Psoas muscle (tissue), 8 donors: ENCODE measurements around the gene SERPINB6. TPM values are rescaled to one million over a fixed set of nuclear protein-coding genes. Genes with fewer than 3 reads are reported as not detected.

Experiments
- ATAC-seq, 4 donors: fragments of 200-7000 bp; cut with Tn5 transposase; one replicate each; pipeline ENCODE4 v1.9.1; 2020; ENCODE audit warnings: moderate library complexity in 3 of 4, mild to moderate bottlenecking in 2 of 4
- DNase-seq, 2 donors: peaks; one replicate each; pipeline ENCODE4 v3.0.0-alpha.2; 2020
- H3K27ac ChIP-seq: fragments of 200-600 bp; one replicate; pipeline ENCODE4 v1.8.0; 2022
- H3K27me3 ChIP-seq, 3 donors: fragments of 200-600 bp in 1 of 3; one replicate each; pipeline versions ENCODE4 v1.6.1 to v1.8.0; 2013 to 2022; ENCODE audit warnings: low read length in 2 of 3, mild to moderate bottlenecking in 2 of 3, moderate library complexity in 1 of 3; ENCODE audit not compliant: insufficient read depth in 3 of 3
- H3K36me3 ChIP-seq, 2 donors: fragments of 200-600 bp in 1 of 2; one replicate each; pipeline versions ENCODE4 v1.6.1 to v1.8.0; 2013 to 2022; ENCODE audit warnings: low read depth in 1 of 2, mild to moderate bottlenecking in 1 of 2, moderate library complexity in 1 of 2; ENCODE audit not compliant: insufficient read depth in 1 of 2
- H3K4me1 ChIP-seq: fragments of 200-600 bp; one replicate; pipeline ENCODE4 v1.8.0; 2022
- H3K4me3 ChIP-seq: fragments of 200-600 bp; one replicate; pipeline ENCODE4 v1.8.0; 2022; ENCODE audit warnings: mild to moderate bottlenecking
- H3K9me3 ChIP-seq: fragments of 200-600 bp; one replicate; pipeline ENCODE4 v1.8.0; 2022
- CTCF ChIP-seq: fragments of 200-600 bp; IDR thresholded peaks from one replicate; pipeline ENCODE4 v1.8.0; 2022; ENCODE audit warnings: antibody characterized with exemption
- WGBS, 3 donors: extraction: QIAGEN DNeasy Blood & Tissue Kit; methylation state at CpG; one replicate each; pipeline versions ENCODE4 v1.1.6 to v1.1.7; 2013; 5-methylcytosine and 5-hydroxymethylcytosine counted together
- intact Hi-C, 2 donors: fragments of 100-400 bp; cut with DNase I; formaldehyde crosslinking; loops; one replicate each; pipeline versions ENCODE4 v1.11.0 to v1.14.2; 2022
- polyA plus RNA-seq, 3 donors: library from polyadenylated mRNA; stranded (reverse); fragments of 200-250 nt; gene quantifications; one replicate each; pipeline ENCODE4 v1.2.3, GENCODE V29; 2013
- total RNA-seq, 4 donors: library from RNA; stranded (reverse); fragmentation: NEBNext Ultra II Directional in 2 of 4; extraction: Animal tissue kit (Norgen Biotek cat#: 25700) in 2 of 4; gene quantifications; one replicate each; pipeline versions ENCODE4 v1.2.1 to v1.2.4, GENCODE V29; 2021 to 2023
- donor health status: healthy with polysubstance abuse.
- donor health status: DM: no; HTN: no; CAD: no; lungs with moderate emphysema.
- donor health status: Bipolar disorder and iron deficiency.
- donor health status: healthy.
- donor health status: DM: yes; HTN: yes; CAD: no.
- donor health status: DM: no; HTN: no; CAD: no.
- donor health status: DM: no; HTN: no; CAD: no.
- donor health status: DM: yes; HTN: yes; CAD: no.

SERPINB6 gene
- total and polyA plus RNA-seq, 7 donors = 92.3 to 239 (median 165) TPM

GRCh38 chr6:2917065-2917464, 54.3 kb downstream of the SERPINB6 start:
- TF ChIP-seq CTCF = no peak
- Histone ChIP-seq H3K27ac (no peak overlapping the region), H3K9me3 (no peaks in the 10 kb centered on the region), H3K36me3 (no peaks in the 10 kb centered on the region), H3K4me3 (no peak overlapping the region), H3K4me1 (no peaks in the 10 kb centered on the region), H3K27me3 (no peaks in the 10 kb centered on the region)
- WGBS, 3 donors = 74 to 96% (median 95%) methylated on average over 4 of the region's 4 CpGs
- no peak for DNase-seq
- no peak for ATAC-seq
- intact Hi-C loops = no loop called here

- Histone ChIP-seq H3K27me3 (no peaks in the 10 kb centered on the region), H3K9me3 (no peaks in the 10 kb centered on the region), H3K4me3 (no peak overlapping the region), H3K36me3 (no peaks in the 10 kb centered on the region), H3K4me1 (no peaks in the 10 kb centered on the region), H3K27ac (no peak overlapping the region)
- ATAC-seq = no peak
- intact Hi-C loops = no loop called here
- no peak for DNase-seq
- TF ChIP-seq CTCF = no peak
- 75% methylated on average over 3 of the region's 3 CpGs for WGBS, 3 donors
These were observed 55.0 kb downstream of the SERPINB6 start for GRCh38 chr6:2916158-2916925.

- Histone ChIP-seq H3K4me1 (no peaks in the 10 kb centered on the region), H3K36me3 (no peaks in the 10 kb centered on the region), H3K9me3 (no peaks in the 10 kb centered on the region), H3K27ac (no peak overlapping the region), H3K27me3 (no peaks in the 10 kb centered on the region), H3K4me3 (no peak overlapping the region)
- TF ChIP-seq CTCF = no peak
- 53 to 63% (median 53%) methylated on average over 3 of the region's 3 CpGs for WGBS, 3 donors
- DNase-seq = no peak
- ATAC-seq = no peak
- intact Hi-C loops = no loop called here
These were observed 56.2 kb downstream of the SERPINB6 start for GRCh38 chr6:2915150-2915549.

GRCh38 chr6:2914318-2914660, 57.1 kb downstream of the SERPINB6 start:
- Histone ChIP-seq H3K9me3 (no peaks in the 10 kb centered on the region), H3K27ac (no peak overlapping the region), H3K4me1 (no peaks in the 10 kb centered on the region), H3K36me3 (no peaks in the 10 kb centered on the region), H3K27me3 (no peaks in the 10 kb centered on the region), H3K4me3 (no peak overlapping the region)
- TF ChIP-seq CTCF = no peak
- no peak for ATAC-seq
- 87 to 89% (median 87%) methylated on average over 7 of the region's 7 CpGs for WGBS, 3 donors
- intact Hi-C loops = loop anchor here (5.0 kb wide), 1 partner anchor 67 kb away; no protein-coding TSS in a partner anchor
- no peak for DNase-seq
